Fibroblast of skin of right biceps (primary cell): Measurements from ENCODE around the gene STX19.
A peak's percentile ranks its signal among the peaks of the same experiment; 100 is the strongest.
"Not testable (repeated sequence)": the region's sequence is repeated elsewhere in the genome, so short reads cannot be mapped to it uniquely, and the experiment has no call there.

Experiments
- DNase-seq: peaks from one replicate; pipeline ENCODE4 v3.0.0-alpha.2; 2013

STX19 gene

GRCh38 chr3:93969997-93970396 lies 58.4 kb downstream of the STX19 start:
- DNase-seq, result no peak

- DNase-seq, result peak; percentile 58
Measured at GRCh38 chr3:93969443-93969842, 59.0 kb downstream of the STX19 start.

GRCh38 chr3:93965106-93965505 lies 63.3 kb downstream of the STX19 start:
- not testable (repeated sequence) for DNase-seq
